Measurements from ENCODE around the gene TBC1D16.
"Not testable (repeated sequence)": the region's sequence is repeated elsewhere in the genome, so short reads cannot be mapped to it uniquely, and the experiment has no call there.

The TBC1D16 gene

DNA sequence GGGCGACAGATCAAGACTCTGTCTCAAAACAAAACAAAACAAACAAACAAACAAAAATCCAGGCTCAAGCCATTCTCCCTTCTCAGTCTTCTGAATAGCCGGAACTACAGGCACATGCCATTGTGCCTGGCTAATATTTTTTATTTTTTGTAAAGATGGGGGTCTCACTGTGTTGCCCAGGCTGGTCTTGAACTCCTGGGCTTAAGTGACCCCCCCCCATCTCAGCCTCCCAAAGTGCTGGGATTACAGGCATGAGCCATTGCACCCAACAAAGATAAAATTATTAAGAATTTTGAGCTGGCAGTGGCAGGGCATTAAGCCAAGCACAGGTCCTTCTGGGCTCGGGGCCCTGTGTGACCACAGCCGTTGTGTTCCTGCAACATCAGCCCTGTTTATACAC, 126.6 kb downstream of the TBC1D16 start:
- DNase-seq = no peak

DNA sequence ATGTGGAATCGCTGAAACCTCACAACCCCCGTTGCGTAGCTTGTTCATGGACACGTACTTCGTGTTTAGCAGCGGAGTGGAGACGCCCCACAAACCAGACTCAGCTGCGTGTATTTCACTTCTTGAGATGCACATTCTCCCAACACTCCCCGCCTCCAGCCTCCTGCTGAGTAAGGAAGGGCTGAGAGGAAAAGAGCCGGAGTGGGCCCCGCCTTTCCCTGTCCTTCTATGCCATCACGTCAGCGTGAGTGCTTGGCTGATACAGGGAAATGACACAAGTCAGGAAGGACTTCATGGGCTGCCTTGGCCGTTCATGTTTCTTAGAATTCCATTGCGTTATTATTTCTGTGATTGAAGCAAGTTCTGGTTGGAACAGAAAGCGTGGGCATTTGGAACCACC, 127.8 kb downstream of the TBC1D16 start:
- DNase-seq = no peak

DNA sequence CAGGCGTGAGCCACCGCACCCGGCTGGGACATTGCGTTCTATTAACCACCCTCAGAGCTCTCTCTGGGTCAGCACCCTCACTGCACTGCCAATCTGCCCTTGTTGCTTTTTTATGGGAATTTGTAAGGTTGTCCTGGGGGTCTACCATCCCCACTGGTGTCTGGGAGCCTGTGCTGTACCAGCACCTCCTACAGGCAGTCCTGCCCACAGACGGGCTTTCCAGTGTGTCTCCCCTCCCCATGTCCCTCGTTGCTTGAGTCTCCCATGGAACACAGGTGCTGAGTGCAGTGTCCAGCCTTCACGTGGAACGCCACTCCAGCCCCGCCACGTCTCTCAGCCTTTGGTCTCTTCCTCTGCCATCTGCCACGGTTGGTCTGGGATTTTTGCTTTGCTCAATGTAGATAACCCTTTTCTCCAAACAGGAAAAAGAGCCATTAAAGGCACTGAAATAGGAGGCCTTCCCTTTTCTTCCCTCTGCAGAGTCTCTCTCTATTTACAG, 128.4 kb downstream of the TBC1D16 start:
- no peak for DNase-seq

DNA sequence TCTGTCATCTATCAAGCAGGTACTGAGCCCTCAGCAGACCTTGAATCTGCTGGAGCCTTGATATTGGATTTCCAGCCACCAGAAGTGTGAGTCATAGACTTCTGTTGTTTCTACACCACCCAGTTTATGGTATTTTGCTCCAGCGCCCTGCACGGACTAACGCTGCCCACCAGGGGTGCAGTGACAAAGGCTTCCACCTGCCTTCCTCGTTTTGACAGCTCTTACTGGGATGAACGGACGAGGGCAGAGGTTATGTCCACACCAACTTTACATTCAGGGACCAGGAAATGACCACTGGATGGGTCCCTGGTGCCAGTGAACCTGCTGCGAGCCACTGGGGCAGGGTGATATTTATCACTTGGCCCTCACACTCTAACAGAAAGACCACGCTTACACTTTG, 129.8 kb downstream of the TBC1D16 start:
- DNase-seq = no peak

DNA sequence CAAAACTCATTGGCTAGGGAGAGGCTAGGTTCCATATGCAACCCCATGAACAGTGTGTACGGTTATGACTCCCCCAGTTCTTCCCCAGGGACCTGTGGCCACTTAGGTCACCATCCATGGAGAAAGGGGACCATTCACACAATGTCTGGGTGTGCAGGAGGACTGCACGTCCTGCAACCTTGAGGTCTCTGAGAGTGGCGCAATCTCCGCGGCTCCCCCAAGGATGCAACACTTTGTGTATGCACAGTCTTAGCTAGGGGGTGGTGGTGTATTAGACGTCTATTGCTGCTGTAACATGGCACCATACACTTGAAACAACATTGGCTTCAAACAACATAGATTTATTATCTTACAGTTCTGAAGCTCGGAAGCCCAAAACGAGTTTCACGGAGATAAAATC, 130.8 kb downstream of the TBC1D16 start:
- no peak for DNase-seq

DNA sequence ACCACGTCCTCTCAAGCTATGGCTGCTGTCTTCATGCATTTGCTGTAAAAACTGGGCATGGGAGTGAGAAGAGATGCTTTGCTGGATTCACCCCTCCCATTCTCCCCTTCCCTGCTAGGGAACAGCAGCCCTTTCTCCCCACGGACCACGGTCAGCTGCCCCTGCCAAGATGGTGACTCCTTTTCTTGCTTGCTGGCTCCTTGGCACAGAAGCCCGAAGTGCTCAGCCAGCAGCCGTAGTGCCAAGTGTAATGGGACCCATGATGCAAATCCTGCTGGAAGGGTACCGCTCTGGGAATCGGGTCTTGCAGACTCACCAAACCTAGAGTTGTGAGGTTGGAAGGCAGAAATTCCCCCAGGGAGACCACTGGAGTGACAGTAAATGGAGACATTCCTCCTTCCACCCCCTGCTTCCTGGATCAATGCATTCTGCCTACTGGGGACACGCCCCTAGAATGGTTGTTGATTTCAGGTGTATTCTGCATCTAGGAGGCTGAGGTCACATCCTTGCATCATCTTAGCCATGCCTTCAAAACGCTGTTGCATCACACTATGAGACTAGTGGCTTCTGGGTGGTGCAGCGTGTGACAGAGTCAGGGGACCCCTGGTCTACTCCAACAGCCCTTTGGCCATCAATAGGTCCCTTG, 133.4 kb downstream of the TBC1D16 start:
- no peak for DNase-seq

DNA sequence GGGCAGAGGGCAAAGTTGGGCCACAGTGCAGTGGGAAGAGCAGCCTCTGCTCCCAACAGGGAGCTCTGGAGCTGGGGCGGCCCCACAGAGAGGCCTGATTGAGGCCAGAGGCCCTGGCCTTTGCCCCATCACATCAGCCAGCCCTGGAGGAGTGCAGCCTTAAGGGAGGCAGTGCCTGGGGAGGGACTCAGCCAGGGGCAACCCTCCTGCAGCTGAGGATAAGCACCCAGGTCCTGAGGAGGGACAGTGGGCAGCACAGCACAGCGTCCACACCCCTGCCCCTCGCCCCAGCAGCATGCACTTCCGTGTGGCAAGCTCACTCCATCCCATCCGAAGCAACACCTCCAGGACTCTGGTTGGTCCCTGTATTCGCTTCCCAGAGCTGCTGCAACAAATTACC, 134.5 kb downstream of the TBC1D16 start:
- no peak for DNase-seq

DNA sequence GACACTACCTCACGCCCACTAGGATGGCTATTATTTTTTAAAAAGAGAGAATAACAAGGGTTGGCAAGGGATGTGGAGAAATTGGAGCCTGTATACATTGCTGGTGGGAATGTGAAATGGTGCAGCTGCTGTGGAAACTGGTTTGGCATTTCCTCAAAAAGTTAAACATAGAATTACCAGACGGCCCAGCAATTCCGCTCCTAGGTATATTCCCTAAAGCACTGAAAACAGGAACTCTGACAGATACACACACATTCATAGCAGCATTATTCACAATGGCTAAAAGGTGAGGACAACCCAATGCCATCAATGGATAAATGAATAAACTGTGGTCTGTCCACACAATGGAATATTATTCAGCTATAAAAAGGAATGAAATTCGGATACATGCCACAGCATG, 136.1 kb downstream of the TBC1D16 start:
- DNase-seq = no peak

DNA sequence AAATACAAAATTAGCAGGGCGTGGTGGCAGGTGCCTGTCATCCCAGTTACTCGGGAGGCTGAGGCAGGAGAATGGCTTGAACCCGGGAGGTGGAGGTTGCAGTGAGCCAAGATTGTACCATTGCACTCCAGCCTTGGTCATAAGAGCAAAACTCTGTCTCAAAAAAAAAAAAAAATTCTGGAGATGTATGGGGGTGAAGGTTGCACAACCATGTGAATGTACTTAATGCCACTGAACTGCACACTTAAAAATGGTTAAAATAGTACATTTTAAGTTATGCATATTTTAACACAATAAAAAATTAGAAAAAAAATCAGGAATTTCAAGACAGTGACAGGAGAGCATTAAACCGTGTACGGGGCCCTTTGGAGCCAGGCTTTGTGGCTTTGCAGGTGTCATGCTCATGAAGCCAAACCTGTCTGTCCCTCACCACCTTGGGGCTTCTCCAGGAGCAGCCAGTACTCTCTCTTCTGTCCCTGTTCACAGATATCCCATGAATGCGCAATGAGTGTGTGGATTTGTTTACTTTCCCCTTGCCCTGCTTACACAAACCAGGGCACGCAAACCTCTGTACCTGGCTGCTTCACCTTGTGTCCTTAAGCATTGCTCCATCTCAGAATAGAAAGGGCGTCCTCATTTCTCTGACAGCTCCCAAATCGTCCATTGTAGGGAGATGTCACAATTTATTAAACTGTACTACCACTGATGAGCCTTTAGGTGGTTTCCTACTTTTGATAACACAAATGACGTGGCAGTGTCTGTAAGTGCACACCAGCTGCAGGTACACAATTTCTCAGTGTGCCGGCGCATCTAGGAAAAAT, 138.2 kb downstream of the TBC1D16 start:
- no peak for DNase-seq

DNA sequence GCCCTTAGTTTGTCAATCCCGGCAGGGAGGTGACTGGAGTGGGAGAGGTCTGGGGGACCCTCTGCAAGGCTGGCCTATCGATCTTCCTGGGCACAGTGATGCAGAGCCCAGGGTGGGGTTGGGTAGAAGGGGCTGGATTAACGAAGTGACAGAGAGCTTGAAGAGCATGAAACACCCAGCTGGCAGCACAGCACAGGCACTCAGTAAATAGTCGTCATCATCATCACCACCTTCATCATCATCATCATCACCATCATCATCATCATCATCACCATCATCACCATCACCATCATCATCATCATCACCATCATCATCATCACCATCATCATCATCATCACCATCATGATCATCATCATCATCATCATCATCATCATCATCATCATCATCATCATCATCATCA, 142.2 kb downstream of the TBC1D16 start:
- DNase-seq = not testable (repeated sequence)

DNA sequence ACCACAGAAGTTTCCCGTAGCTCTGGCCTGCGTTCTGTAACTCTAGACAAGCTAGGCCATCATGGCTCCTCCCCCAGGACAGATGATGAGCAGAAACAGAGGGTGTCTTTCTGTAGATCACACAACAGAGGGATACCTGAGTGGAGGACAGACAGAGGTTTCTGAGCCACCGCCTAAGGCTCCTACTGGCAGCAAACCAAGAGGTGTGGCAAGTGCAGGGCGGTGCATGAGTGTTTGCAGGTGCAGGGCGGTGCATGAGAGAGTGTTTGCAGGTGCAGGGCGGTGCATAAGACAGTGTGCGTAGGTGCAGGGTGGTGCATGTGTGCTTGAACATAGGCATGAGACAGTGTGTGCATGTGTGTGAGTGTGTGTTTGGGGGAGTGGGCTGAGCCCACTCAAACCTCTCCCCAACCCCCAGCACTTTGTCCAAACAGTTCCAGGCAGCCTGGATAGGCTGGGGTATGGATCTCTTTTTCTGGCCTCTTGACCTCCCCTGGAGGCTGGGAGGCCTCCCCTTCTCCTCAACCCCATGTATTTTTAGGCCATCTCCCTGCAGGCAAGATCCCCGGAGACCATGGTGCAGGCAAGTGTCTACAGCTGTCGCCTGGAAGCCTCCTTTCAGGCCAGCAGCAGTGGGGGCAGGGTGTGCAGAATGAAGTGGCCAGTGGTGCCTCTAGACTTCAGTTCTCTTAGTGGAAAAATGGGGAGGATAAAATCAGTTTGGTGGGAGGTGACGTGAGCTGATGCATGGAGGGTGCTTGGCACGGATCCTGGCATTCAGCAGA, 143.0 kb downstream of the TBC1D16 start:
- DNase-seq = no peak

DNA sequence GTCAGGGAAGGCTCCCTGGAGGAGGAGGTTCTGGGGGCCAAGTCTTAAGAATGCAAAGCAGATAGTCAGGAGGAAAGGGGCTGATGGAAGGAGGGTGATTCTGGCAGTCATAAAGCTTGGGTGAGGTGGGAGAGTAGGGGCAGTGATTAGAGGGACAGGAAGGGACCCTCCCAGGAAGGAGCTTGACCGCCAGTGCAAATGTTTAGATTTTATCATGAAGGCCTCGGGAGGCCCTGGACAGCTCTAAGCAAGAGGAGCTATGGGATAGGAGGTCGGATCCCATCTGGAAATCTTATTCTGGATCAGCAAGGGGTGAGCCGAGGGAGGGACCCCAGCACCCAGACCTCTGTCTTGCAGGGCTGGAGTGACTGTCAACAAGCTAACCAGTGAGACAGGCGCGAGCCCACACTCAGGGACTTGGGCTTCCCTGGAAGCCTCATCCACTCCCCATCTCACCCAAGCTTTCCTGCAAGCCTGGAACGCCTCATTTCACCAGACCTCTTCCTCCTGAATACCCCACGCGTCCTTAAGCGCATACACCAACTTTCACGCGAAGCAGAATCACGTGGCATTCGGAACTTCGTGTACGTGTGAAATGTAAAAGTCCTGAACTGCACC, 144.4 kb downstream of the TBC1D16 start:
- DNase-seq = no peak

DNA sequence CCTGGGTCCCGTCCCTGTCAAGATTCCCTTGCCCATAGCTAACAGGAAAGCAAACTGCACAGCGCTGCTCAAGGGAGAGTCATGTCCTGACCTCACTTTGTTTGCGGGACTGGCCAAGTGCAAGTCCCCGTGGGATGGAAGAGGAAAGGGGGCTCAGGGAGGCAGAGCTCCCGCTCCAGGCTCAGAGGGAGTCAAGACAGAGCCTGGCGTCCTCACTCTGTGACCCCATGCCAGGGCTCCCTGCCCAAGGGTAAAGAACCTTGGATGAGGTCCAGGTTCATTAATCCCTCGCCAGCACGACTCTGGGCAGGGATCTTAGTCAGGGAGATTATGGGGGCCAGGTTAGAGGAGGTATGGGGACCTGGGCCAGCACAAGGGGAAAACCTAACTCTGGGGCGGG, 145.0 kb downstream of the TBC1D16 start:
- DNase-seq = no peak

DNA sequence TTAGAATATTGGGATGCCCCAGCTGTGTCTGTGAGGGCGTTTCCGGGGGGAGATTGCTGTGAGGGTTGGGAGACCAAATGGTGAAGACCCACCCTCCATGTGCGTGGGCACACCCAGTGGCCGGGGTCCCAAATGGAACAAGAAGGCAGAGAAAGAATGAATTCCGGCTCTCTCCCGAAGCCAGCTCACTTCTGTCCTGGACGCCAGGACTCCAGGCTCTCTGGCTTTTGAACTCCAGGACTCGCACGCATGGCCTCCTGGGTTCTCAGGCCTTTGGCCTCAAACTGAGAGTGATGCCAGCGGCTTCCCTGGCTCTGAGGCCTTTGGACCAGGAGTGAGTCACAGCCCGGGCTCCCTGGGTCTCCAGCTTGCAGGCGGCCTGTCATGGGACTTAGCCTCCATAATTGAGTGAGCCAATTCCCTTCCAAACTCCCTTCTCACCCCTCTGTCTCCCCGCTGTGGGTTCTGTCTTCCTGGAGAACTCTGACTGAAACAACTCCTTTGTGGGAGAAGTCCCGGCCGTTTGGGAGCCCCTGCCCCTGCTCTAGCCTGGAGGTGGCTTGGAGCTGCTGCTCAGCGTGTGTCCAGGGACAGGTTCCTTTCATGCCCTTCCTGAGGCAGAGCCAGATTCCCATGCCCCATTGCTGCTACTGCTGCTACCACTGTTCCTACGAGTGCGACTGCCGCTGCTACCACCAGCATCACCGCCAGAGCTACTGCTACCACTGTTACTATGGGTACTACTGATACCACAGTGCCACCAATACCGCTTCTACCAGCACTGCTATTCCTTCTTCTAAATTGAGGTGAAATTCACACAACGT, 146.6 kb downstream of the TBC1D16 start:
- DNase-seq = no peak

DNA sequence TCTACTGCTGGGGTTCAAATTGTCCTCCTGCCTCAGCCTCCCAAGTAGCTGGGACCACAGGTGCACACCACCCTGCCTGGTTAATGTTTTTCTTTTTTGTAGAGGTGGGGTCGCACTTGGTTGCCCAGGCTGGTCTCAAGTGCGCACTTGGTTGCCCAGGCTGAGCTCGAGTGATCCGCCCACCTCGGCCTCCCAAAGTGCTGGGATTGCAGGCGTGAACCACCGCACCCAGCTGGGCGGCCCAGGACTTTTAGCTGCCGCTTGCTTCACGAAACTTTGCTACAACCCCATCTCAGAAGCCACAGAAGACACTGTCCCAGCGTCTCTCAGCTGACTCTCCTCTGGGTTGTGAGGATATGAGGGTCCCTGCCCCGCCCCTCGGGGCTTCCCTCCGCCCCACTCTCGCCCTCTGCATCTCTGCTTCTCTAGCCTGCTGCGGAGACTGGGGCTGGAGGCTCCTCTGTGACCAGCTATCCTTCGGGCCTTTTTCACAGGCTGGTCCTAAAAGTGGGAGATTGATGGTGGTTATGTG, 147.6 kb downstream of the TBC1D16 start:
- no peak for DNase-seq

DNA sequence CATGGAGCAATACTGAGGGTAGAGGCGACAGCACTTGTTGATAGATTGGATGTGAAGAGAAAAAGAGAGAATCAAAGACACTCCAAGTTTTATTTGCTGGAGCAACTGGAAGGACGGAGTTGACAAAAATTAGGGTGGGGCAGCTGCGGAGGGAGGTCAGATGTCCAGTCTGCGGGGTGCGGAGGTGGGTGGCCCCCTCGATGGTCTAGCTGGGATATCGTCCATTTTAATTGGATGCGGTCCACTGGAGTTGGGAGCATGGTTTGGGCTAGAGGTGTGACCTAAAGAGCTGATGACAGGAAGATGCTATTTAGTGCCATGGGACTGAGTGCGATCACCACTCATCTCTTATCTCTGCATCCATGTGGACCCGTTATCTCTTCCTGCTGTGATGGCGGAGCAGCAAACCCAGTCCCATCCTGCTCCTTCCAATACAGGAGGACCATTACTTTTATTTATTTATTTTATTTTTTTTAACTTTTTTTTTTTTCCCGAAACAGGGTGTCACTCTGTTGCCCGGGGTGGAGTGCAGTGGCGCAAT, 148.2 kb downstream of the TBC1D16 start:
- DNase-seq = no peak

DNA sequence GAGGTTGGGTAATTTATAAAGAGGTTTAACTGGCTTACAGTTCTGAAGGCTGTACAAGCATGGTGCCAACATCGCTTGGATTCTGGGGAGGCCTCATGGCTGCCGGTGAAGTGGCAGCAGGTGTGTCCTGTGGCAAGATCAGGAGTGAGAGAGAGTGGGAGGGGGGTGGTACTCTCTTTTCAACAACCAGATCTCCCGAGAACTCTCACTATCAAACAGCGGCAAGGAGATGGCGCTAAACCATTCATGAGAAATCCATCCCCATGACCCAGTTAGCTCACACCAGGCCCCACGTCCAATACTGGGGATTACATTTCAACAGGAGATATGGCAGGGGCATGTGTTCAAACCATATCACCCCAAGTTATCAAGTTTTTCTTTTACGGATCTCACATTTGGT, 152.5 kb downstream of the TBC1D16 start:
- DNase-seq = no peak

All from bone marrow (tissue), 2 donors.